GM12891 (cell line): ENCODE data around the gene TRAPPC1. TPM values are rescaled to one million over a fixed set of nuclear protein-coding genes. Genes with fewer than 3 reads are reported as not detected.
A peak's percentile ranks its signal among the peaks of the same experiment; 100 is the strongest.

Source experiments
- DNase-seq: peaks from one replicate; pipeline ENCODE4 v3.0.0; 2011; ENCODE audit warnings: low spot score; ENCODE audit not compliant: insufficient read length
- FAIRE-seq: peaks from 2 replicates; lab custom pipeline; 2011; peaks lifted over from hg19 to GRCh38; lab: Jason Lieb, UNC
- PAX5 ChIP-seq: IDR thresholded peaks from 2 replicates; pipeline ENCODE4 v1.6.1; 2011; ENCODE audit warnings: low read length, moderate library complexity, mild to moderate bottlenecking; ENCODE audit not compliant: insufficient read depth, severe bottlenecking
- POLR2A ChIP-seq: IDR thresholded peaks from 2 replicates; pipeline ENCODE4 v1.6.1; 2011; ENCODE audit warnings: low read depth, low read length, control low read depth
- POLR2AphosphoS5 ChIP-seq: IDR thresholded peaks from 2 replicates; pipeline ENCODE4 v1.6.1; 2011; ENCODE audit warnings: low read depth, low read length, control low read depth
- POU2F2 ChIP-seq: IDR thresholded peaks from 2 replicates; pipeline ENCODE4 v1.6.1; 2011; ENCODE audit warnings: low read depth, mild to moderate bottlenecking, control low read depth, low read length, moderate library complexity
- SPI1 ChIP-seq: IDR thresholded peaks from 2 replicates; pipeline ENCODE4 v1.6.1; 2011; ENCODE audit warnings: low read depth, low read length, control low read depth
- TAF1 ChIP-seq: IDR thresholded peaks from 2 replicates; pipeline ENCODE4 v1.6.1; 2011; ENCODE audit warnings: low read depth, low read length, control low read depth
- polyA plus RNA-seq: library from polyadenylated mRNA; unstranded; fragments of >200 nt; gene quantifications from one replicate; pipeline ENCODE4 v1.2.1, GENCODE V29; 2012; ENCODE audit warnings: low read depth, missing spikeins, inconsistent platforms; ENCODE audit not compliant: missing spikeins

The TRAPPC1 gene
- 216 TPM for polyA plus RNA-seq

DNA sequence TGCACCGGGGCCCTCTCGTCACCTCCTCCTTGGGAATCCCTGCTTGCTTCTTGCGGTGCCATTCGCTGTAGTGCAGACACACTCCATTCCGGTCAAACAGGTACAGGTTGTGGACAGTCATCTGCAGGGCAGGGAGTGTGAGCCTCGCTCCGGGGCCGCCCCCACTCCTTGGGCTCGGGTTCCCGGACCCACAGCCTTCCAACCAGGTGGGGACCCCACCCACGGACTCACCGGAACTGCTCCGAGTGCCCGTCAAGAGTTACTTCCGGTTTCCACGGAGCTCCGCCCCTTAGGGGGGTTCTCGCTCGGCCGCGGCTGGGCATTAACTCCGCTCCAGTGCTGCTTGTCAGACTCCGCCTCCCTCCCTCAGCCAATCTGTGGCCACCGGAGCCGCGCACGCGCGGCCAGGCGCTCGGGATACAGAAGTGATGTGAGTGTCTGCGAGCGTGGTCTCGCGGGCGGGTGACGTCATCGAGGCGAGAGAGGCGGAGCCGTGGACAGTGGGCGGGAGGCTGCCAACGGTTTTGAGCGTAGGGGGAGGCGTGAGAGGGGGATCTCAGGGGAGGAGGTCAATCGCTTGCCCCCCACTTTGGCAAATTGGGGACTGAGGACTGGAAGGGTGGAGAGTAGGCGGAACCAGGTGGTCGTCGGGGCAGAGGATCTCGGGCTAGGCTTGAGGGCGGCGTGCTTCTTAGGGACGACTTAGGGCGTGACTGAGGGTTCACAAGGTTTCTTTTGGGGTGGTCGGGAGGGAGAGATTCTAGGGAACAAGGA lies at the start of gene TRAPPC1, which contains the start of gene CNTROB:
TRAPPC1 (minus strand) TSS at position 238 of the 774 bp plus-strand sequence; CDS start at position 121, 117 bp downstream.
CNTROB (plus strand) TSS at position 498 of the 774 bp plus-strand sequence. CDS start 874 bp downstream, outside the sequence.
- FAIRE-seq: peak; percentile 99
- peak; percentile 100 for DNase-seq
- TF ChIP-seq PAX5 (no peak), POLR2A (peak; percentile 74; the same call in 1 of the 2 replicates), SPI1 (no peak), TAF1 (peak; percentile 35; the same call in 1 of the 2 replicates), POU2F2 (0 out of 2 replicates have a peak, but pooled peaks have one; percentile 41)

- DNase-seq: no peak
- FAIRE-seq: no peak
- no peak for TF ChIP-seq TAF1
- no peak for TF ChIP-seq POLR2AphosphoS5
Observed at GRCh38 chr17:7977805-7978204, 46.1 kb upstream of the TRAPPC1 start.

GRCh38 chr17:7977039-7977438 lies 45.3 kb upstream of the TRAPPC1 start:
- no peak for FAIRE-seq
- TF ChIP-seq SPI1 (no peak), POLR2AphosphoS5 (no peak), TAF1 (no peak), POLR2A (no peak), PAX5 (no peak), POU2F2 (no peak)

DNA sequence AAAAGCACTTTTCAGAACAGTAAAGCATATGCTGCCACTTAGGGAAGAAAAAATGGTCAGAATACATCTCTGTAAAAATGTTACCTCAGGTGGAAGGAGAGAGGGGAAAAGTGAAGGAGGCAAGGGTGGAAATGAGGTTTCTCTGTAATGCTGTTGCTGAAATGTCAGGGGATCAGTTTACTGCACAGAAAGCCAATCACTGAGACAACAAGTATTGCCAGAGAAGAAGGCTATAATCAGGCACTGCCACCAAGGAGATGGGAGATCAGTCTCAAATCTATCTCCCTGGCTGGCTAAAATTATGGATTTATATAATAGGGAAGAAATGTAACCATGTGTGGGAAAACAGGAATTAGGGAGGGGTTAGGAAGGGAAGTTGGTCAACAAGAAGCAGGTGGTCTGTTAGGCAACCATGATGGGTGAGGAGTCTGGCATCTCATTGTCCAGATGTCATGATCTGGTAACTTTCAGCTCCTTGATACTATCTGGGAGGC lies 42.9 kb upstream of the TRAPPC1 start:
- DNase-seq: no peak
- FAIRE-seq: no peak
- TF ChIP-seq POLR2AphosphoS5 (no peak), PAX5 (no peak), POU2F2 (no peak), TAF1 (no peak), POLR2A (no peak), SPI1 (no peak)

More at GRCh38 chr17:7977039-7977438, 45.3 kb upstream of the TRAPPC1 start:
- no peak for DNase-seq

- FAIRE-seq (no peak), DNase-seq (no peak)
- TF ChIP-seq POLR2AphosphoS5 (no peak), POLR2A (no peak), PAX5 (no peak), TAF1 (no peak), POU2F2 (no peak), SPI1 (no peak)
Observed at GRCh38 chr17:7972131-7972785, 40.5 kb upstream of the TRAPPC1 start.

DNA sequence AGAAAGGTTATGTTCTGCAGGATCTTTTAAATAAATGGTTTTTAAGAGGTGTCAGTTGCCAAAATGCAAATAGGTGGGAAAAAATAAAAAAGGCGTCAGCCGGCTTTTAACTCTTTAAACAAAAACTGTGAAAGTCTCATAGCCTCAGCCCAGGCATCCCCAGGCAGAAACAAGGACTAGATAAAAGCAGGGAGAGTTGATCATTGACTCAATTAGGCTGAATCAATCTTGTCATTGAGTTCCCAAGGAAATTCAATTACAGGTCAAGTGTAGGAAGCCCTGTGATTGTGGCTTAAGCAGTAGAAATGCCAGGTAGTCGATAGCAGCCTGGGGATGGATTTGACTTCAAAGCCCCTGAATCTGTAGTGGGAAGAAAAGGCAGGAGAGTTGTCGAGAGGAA lies 39.9 kb upstream of the TRAPPC1 start:
- TF ChIP-seq PAX5 (no peak), POLR2A (no peak), TAF1 (no peak), SPI1 (no peak), POU2F2 (no peak), POLR2AphosphoS5 (no peak)
- no peak for DNase-seq
- FAIRE-seq: no peak

DNA sequence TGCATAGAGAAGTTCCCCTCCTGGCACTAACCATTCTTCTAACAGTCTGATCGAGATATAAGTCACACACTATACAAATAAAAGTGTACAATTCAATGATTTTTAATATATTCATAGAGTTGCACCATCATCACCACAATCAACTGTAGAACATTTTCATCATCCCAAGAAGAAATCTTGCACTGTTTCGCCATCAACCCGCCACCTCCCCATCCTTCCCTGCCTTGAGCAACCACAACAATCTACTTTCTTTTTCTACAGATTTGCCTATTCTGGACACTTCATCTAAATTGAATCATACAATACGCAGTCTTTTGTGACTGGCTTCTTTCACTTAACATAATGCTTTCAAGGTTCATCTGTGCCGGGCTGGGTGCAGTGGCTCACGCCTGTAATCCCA lies 37.7 kb upstream of the TRAPPC1 start:
- DNase-seq: no peak
- no peak for FAIRE-seq
- TF ChIP-seq POLR2A: no peak
- no peak for TF ChIP-seq POLR2AphosphoS5
- TF ChIP-seq TAF1: no peak
- no peak for TF ChIP-seq POU2F2
- TF ChIP-seq SPI1: no peak

GRCh38 chr17:7967751-7968150 lies 36.0 kb upstream of the TRAPPC1 start:
- TF ChIP-seq SPI1 (no peak), TAF1 (no peak), POLR2AphosphoS5 (no peak)
- FAIRE-seq (no peak), DNase-seq (no peak)

DNA sequence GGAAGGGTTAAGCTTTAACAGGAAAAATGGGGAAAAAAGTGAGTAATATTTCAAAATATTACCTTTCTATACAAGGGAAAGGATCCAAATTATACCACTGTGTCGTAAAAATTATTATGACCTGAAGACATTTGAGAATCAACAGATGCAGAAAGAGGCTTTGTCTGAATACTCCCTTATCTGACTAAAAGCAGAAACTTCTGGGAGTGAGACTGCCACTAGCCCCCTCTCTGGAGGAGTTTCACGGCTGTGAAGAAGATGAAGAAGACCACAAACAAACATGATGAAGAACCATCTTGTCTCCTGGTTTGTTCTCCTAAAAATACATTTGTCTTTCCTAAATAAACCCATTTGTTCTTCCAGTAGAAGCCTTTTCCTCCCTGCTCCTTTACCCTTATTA lies 29.7 kb upstream of the TRAPPC1 start:
- FAIRE-seq (no peak), DNase-seq (no peak)
- TF ChIP-seq TAF1: no peak
- no peak for TF ChIP-seq SPI1
- TF ChIP-seq PAX5: no peak
- TF ChIP-seq POLR2A: no peak
- TF ChIP-seq POU2F2: no peak
- TF ChIP-seq POLR2AphosphoS5: no peak
